CD4-positive, alpha-beta T cell (primary cell): ENCODE data around the gene PRTN3. TPM values are rescaled to one million over a fixed set of nuclear protein-coding genes. Genes with fewer than 3 reads are reported as not detected.
A peak's percentile ranks its signal among the peaks of the same experiment; 100 is the strongest.

Experiments
- ATAC-seq: fragments of 200-7000 bp; cut with Tn5 transposase; one replicate; pipeline ENCODE4 v1.10.0; 2022; ENCODE audit warnings: mild to moderate bottlenecking; ENCODE audit not compliant: poor library complexity
- CTCF ChIA-PET: fragments of 350-600 bp; sonication (Branson Sonifier 250); formaldehyde crosslinking; loops from one replicate; lab custom pipeline; 2021; ENCODE audit warnings: antibody characterized with exemption, inconsistent platforms; lab: Charles Lee
- POLR2A ChIA-PET: fragments of 350-600 bp; sonication (Branson Sonifier 250); formaldehyde crosslinking; loops from one replicate; lab custom pipeline; 2021; ENCODE audit warnings: antibody characterized with exemption, inconsistent platforms; lab: Charles Lee
- DNase-seq, 14 experiments: peaks; one replicate each; pipeline ENCODE4 v3.0.0-alpha.2; 2013 to 2020; ENCODE audit warnings: mixed read lengths in 2 of 14
- H3K27ac ChIP-seq, 2 donors: one replicate each; pipeline versions ENCODE4 v1.5.1 to v1.7.0; 2013; ENCODE audit warnings: low read length in 2 of 2, low read depth in 1 of 2, mild to moderate bottlenecking in 1 of 2
- H3K27me3 ChIP-seq, 2 experiments: 1 replicate in 1 of 2; 2 replicates in 1 of 2; pipeline versions ENCODE4 v1.6.1 to v1.7.0; 2013; ENCODE audit warnings: low read length in 2 of 2, control low read depth in 1 of 2, mild to moderate bottlenecking in 1 of 2, moderate library complexity in 1 of 2; ENCODE audit not compliant: insufficient read depth in 2 of 2, control insufficient read depth in 1 of 2
- H3K36me3 ChIP-seq: one replicate; pipeline ENCODE4 v1.6.1; 2013; ENCODE audit warnings: low read length, control low read depth; ENCODE audit not compliant: insufficient read depth
- H3K4me1 ChIP-seq: one replicate; pipeline ENCODE4 v1.6.1; 2013; ENCODE audit warnings: low read length, control low read depth; ENCODE audit not compliant: insufficient read depth
- H3K4me3 ChIP-seq: one replicate; pipeline ENCODE4 v1.5.1; 2013; ENCODE audit warnings: mild to moderate bottlenecking, low read length, moderate library complexity
- H3K9me3 ChIP-seq, 2 experiments: 1 replicate in 1 of 2; 2 replicates in 1 of 2; pipeline versions ENCODE4 v1.6.1 to v1.7.0; 2013; ENCODE audit warnings: low read length in 2 of 2, mild to moderate bottlenecking in 2 of 2, control low read depth in 1 of 2, moderate library complexity in 1 of 2; ENCODE audit not compliant: control insufficient read depth in 1 of 2, insufficient read depth in 1 of 2
- H3K27ac Mint-ChIP-seq: one replicate; pipeline ENCODE4 v1.8.0; 2020; ENCODE audit warnings: mixed read lengths
- H3K27me3 Mint-ChIP-seq: one replicate; pipeline ENCODE4 v1.8.0; 2021; ENCODE audit warnings: mixed read lengths
- H3K36me3 Mint-ChIP-seq: one replicate; pipeline ENCODE4 v1.8.0; 2021; ENCODE audit warnings: low read depth, mixed read lengths
- H3K4me1 Mint-ChIP-seq: one replicate; pipeline ENCODE4 v1.8.0; 2021; ENCODE audit warnings: low read depth, mixed read lengths
- H3K4me3 Mint-ChIP-seq: one replicate; pipeline ENCODE4 v1.8.0; 2020; ENCODE audit warnings: mild to moderate bottlenecking, mixed read lengths
- H3K9me3 Mint-ChIP-seq: one replicate; pipeline ENCODE4 v1.8.0; 2020; ENCODE audit warnings: mixed read lengths
- intact Hi-C, 2 experiments: fragments of 100-400 bp; cut with DNase I in 1 of 2; cut with micrococcal nuclease in 1 of 2; formaldehyde crosslinking; loops; one replicate each; pipeline versions ENCODE4 v1.15.1 to v1.9.0; 2023 to 2025; cut with DNase I, micrococcal nuclease
- total RNA-seq, 174 experiments: library from RNA in 2 of 174; stranded (reverse) in 2 of 174; gene quantifications; one replicate each; pipeline ENCODE4 v1.2.3 and lab custom pipeline; 2021 to 2026
- TF ChIP-seq, protein P1 (sequence below): fragments of 200-600 bp; IDR thresholded peaks from one replicate; pipeline ENCODE4 v1.8.0; 2022; ENCODE audit warnings: antibody characterized with exemption, mild to moderate bottlenecking

The PRTN3 gene
- total RNA-seq, 2 experiments from 2014 or later = not detected

DNA sequence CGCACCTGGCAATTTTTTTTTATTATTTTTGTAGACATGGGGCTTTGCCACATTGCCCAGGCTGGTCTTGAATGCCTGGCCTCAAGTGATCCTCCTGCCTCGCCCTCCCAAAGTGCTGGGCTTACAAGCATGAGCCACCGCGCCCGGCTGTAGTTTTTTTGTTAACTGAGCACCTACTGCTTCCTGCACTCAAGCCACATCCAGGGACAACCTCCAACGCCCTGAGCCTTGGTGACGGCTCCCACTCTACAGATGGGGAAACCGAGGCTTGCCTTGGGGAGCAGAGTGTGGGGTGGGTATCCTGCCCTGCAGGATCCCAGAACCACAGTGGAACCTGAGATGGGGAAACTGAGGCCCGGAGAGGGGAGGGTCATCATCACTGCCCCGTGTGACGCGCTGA, 14.3 kb downstream of the PRTN3 start:
- intact Hi-C loops = no loop called here
- ChIA-PET POLR2A (no interaction called here), CTCF (interaction anchor here (1.1 kb wide), 1 partner anchor 172 kb away, joined by 3 read pairs; no protein-coding TSS in a partner anchor)
- TF ChIP-seq, protein P1, sequence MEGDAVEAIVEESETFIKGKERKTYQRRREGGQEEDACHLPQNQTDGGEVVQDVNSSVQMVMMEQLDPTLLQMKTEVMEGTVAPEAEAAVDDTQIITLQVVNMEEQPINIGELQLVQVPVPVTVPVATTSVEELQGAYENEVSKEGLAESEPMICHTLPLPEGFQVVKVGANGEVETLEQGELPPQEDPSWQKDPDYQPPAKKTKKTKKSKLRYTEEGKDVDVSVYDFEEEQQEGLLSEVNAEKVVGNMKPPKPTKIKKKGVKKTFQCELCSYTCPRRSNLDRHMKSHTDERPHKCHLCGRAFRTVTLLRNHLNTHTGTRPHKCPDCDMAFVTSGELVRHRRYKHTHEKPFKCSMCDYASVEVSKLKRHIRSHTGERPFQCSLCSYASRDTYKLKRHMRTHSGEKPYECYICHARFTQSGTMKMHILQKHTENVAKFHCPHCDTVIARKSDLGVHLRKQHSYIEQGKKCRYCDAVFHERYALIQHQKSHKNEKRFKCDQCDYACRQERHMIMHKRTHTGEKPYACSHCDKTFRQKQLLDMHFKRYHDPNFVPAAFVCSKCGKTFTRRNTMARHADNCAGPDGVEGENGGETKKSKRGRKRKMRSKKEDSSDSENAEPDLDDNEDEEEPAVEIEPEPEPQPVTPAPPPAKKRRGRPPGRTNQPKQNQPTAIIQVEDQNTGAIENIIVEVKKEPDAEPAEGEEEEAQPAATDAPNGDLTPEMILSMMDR = no peak
- DNase-seq = no peak
- H3K4me3 ChIP-seq = no peak overlapping the region
- Mint-ChIP-seq H3K4me3 (no peak overlapping the region), H3K36me3 (no peaks in the 10 kb centered on the region), H3K27me3 (peaks cover 17% of the 10 kb centered on the region), H3K4me1 (no peaks in the 10 kb centered on the region), H3K27ac (no peak overlapping the region), H3K9me3 (no peaks in the 10 kb centered on the region)
- H3K4me1 ChIP-seq = peaks cover 18% of the 10 kb centered on the region
- ATAC-seq = no peak
- H3K27me3 ChIP-seq = peaks cover 28 to 37% of the 10 kb centered on the region in 2 experiments
- H3K27ac ChIP-seq = no peak overlapping the region
- no peaks in the 10 kb centered on the region for H3K36me3 ChIP-seq
- peaks cover 0 to 7% of the 10 kb centered on the region in 2 experiments for H3K9me3 ChIP-seq

DNA sequence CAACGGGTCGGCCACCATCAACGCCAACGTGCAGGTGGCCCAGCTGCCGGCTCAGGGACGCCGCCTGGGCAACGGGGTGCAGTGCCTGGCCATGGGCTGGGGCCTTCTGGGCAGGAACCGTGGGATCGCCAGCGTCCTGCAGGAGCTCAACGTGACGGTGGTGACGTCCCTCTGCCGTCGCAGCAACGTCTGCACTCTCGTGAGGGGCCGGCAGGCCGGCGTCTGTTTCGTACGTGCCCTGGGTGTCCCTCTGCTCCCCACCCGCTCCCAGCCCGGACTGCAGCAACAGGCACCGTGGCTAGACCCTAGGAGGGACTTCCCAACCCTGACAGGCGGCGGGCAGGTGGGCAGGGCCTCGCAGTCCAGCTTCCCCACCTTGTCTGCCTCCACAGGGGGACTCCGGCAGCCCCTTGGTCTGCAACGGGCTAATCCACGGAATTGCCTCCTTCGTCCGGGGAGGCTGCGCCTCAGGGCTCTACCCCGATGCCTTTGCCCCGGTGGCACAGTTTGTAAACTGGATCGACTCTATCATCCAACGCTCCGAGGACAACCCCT, 14.8 kb downstream of the PRTN3 start:
- TF ChIP-seq, protein P1 = no peak
- intact Hi-C loops = no loop called here
- H3K27ac Mint-ChIP-seq = no peak overlapping the region
- H3K27me3 Mint-ChIP-seq = peaks cover 13% of the 10 kb centered on the region
- no peak overlapping the region for H3K4me3 ChIP-seq
- H3K9me3 ChIP-seq = peaks cover 0 to 7% of the 10 kb centered on the region in 2 experiments
- no peaks in the 10 kb centered on the region for H3K36me3 Mint-ChIP-seq
- H3K27me3 ChIP-seq = peaks cover 25 to 32% of the 10 kb centered on the region in 2 experiments
- no peaks in the 10 kb centered on the region for H3K4me1 Mint-ChIP-seq
- H3K27ac ChIP-seq = no peak overlapping the region
- H3K4me3 Mint-ChIP-seq = no peak overlapping the region
- H3K36me3 ChIP-seq = no peaks in the 10 kb centered on the region
- ATAC-seq (no peak), DNase-seq (peak in 1 of 14 experiments; percentile 37)
- ChIA-PET POLR2A (interaction anchor here (0.8 kb wide), 1 partner anchor 58 kb away, joined by 4 read pairs; no protein-coding TSS in a partner anchor), CTCF (interaction anchor here (2.1 kb wide), 1 partner anchor 128 kb away, joined by 5 read pairs; the partner anchor contains the start of gene WDR18)
- no peaks in the 10 kb centered on the region for H3K9me3 Mint-ChIP-seq
- H3K4me1 ChIP-seq = peaks cover 21% of the 10 kb centered on the region

DNA sequence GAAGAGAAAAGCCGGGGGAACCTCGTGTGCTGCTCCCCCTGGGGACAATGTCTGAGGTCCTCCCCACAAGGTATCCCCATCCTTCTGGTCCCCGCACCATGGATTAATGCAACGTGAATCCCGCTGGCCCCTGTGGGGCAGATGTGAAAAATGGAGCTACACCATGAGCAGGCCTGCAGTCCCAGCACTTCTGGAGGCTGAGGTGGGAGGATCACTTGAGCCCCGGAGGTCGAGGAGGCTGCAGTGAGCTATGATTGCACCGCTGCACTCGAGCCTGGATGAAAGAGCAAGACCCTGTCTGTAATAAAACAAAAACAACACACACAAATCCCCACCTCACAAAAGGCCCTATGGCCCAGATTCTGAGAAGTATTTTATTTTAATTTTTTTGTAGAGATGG, 17.5 kb downstream of the PRTN3 start:
- Histone ChIP-seq H3K27me3 (peaks cover 12 to 16% of the 10 kb centered on the region in 2 experiments), H3K4me1 (peaks cover 39% of the 10 kb centered on the region), H3K4me3 (no peak overlapping the region), H3K36me3 (no peaks in the 10 kb centered on the region), H3K9me3 (peaks cover 0 to 10% of the 10 kb centered on the region in 2 experiments), H3K27ac (no peak overlapping the region)
- ATAC-seq (no peak), DNase-seq (no peak)
- Mint-ChIP-seq H3K4me1 (peaks cover 10% of the 10 kb centered on the region), H3K36me3 (no peaks in the 10 kb centered on the region), H3K27me3 (peaks cover 13% of the 10 kb centered on the region), H3K4me3 (no peak overlapping the region), H3K27ac (no peak overlapping the region), H3K9me3 (no peaks in the 10 kb centered on the region)
- POLR2A ChIA-PET = interaction anchor here (1.0 kb wide), 1 partner anchor 35 kb away, joined by 5 read pairs; the partner anchor contains the start of genes MED16 and RNU6-9
- CTCF ChIA-PET = no interaction called here
- intact Hi-C loops = loop anchor here in 1 of 2 experiments (2.0 kb wide), 1 partner anchor 125 kb away; no protein-coding TSS in a partner anchor
- TF ChIP-seq, protein P1 = no peak
